ENCODE measurements around the gene TFB1M. TPM values are rescaled to one million over a fixed set of nuclear protein-coding genes. Genes with fewer than 3 reads are reported as not detected.
A peak's percentile ranks its signal among the peaks of the same experiment; 100 is the strongest.
"Not testable (repeated sequence)": the region's sequence is repeated elsewhere in the genome, so short reads cannot be mapped to it uniquely, and the experiment has no call there.

TFB1M gene
- polyA plus RNA-seq, 1 donor from 2014 or later: 13.3 TPM

DNA sequence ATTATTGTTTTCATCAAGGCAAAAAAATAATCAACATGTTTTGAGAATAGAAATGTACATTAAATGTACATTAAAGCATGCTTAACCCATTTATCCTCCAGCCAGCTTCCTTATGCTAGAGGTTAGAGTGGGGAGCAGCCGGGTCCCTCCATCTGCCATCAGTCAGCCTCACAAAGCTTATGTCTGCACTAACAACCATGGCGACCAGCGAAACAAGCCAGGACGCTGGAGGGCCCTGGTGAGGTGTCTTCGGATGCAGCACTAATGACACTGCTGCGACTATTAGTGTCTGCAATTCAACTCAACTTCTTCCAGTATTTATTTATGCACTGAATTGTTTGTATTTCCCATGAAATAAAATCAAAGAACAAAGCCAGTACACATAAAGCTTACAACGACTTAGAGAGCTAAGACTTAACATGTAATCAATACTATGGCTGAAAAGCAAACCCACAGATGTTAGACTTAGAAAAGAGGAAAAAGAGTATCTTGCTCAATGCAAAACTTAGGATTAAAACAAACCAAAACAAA is 43.7 kb downstream of the TFB1M start:
- H3K27ac Mint-ChIP-seq: no peak overlapping the region
- no peak overlapping the region for H3K4me3 Mint-ChIP-seq
- H3K4me1 Mint-ChIP-seq: peaks cover 0 to 5% (median 0%) of the 10 kb centered on the region in 3 donors
- no peaks in the 10 kb centered on the region for H3K9me3 Mint-ChIP-seq
- no peaks in the 10 kb centered on the region for H3K27me3 Mint-ChIP-seq
- H3K36me3 Mint-ChIP-seq: peaks cover 9% of the 10 kb centered on the region

- Mint-ChIP-seq H3K4me1 (peaks cover 0 to 5% (median 0%) of the 10 kb centered on the region in 3 donors), H3K9me3 (no peaks in the 10 kb centered on the region), H3K27me3 (no peaks in the 10 kb centered on the region), H3K27ac (no peak overlapping the region), H3K36me3 (peaks cover 5% of the 10 kb centered on the region), H3K4me3 (no peak overlapping the region)
Measured at GRCh38 chr6:155269765-155270164, 44.5 kb downstream of the TFB1M start.

DNA sequence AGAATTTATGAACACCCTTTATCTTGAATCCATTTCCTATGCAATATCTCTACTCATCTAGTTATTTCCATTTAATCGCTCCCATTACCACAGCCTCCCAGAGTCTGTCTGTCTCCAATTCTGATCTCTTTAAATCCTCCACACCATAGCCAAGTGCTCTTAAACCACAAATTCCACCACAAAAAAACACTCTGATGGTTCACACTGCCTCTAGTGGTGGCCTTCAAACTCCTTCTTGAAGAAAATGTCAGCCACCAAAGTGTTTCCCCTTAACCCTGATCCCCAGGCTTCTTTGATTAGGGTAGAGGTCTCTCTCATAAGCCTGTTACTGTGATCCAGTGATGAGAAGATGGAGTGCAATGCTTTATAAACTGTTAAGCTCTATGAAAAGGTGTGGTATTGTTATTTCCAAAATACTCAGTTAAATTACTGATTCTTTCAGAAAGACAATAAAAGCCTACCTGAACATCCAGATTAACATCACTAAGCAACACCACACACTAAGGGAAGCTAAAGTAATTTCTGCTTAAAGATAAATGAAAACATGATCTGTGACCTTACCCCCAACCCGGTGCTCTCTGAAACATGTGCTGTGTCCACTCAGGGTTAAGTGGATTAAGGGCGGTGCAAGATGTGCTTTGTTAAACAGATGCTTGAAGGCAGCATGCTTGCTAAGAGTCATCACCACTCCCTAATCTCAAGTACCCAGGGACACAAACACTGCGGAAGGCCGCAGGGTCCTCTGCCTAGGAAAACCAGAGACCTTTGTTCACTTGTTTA is 46.0 kb downstream of the TFB1M start:
- not testable (repeated sequence) for H3K4me3 Mint-ChIP-seq, H3K4me1 Mint-ChIP-seq, H3K36me3 Mint-ChIP-seq, H3K27ac Mint-ChIP-seq, H3K9me3 Mint-ChIP-seq, H3K27me3 Mint-ChIP-seq

- H3K27me3 Mint-ChIP-seq: no peaks in the 10 kb centered on the region
- H3K4me3 Mint-ChIP-seq: no peak overlapping the region
- no peaks in the 10 kb centered on the region for H3K9me3 Mint-ChIP-seq
- no peak overlapping the region for H3K27ac Mint-ChIP-seq
- peaks cover 9% of the 10 kb centered on the region for H3K36me3 Mint-ChIP-seq
- peaks cover 4 to 12% (median 9%) of the 10 kb centered on the region in 3 donors for H3K4me1 Mint-ChIP-seq
Measured at GRCh38 chr6:155267411-155267810, 46.9 kb downstream of the TFB1M start.

DNA sequence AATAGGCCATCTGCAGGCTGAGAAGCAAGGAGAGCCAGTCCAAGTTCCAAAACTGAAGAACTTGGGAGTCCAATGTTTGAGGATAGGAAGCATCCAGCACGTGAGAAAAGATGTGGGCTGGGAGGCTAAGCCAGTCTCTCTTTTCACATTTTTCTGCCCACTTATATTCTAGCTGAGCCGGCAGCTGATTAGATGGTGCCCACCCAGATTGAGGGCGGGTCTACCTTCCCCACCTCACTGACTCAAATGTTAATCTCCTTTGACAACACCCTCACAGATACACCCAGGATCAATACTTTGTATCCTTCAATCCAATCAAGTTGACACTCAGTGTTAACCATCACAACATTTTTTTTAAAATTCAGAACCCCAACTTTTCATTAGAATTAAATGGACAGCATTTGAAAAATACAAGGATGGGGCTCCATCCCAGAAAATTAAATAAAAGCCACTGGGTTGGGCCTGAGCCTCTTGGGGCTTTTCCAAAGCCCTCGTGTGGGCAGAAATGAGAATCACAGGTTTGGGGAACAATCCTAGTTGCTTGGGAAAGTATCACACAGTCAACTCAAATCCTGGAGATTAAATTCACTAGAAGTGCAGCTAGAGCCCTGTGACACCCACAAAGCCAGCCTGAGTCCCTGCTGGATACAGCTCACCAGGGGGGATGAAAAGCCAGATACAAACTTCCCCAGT is 48.3 kb downstream of the TFB1M start:
- H3K27me3 Mint-ChIP-seq: no peaks in the 10 kb centered on the region
- peaks cover 11 to 19% (median 16%) of the 10 kb centered on the region in 3 donors for H3K4me1 Mint-ChIP-seq
- no peak overlapping the region for H3K4me3 Mint-ChIP-seq
- peaks cover 9% of the 10 kb centered on the region for H3K36me3 Mint-ChIP-seq
- no peaks in the 10 kb centered on the region for H3K9me3 Mint-ChIP-seq
- H3K27ac Mint-ChIP-seq: no peak overlapping the region

DNA sequence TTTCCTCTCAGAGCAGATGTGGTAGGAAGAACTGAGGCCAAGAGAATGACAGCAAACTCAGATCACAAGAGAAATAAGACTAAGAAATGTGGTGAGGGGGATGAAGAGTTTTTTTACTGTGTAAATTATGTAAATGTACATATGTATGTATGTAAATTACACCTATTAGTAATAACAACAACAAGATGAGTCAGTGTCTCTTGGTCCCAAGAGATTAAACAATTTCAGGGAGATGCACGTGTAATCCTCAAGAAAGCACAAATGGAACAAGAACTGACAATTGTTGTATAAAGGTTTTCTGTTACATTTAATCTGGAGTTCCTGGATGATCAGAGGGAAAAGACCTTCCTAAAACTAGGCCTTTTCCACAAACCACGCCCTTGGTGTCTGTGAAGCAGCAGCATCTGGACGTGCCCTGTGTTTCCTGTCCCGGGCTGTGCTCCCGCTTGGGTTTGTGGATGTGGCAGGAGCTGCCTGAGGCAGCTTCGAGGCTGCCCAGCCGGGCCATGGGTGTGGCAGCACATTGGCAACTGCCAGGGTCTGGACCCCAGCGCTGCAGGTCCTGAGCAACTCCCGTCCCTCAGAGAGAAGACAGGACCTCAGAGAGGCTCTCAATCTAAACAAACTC is 49.5 kb downstream of the TFB1M start:
- H3K4me1 Mint-ChIP-seq: peaks cover 13 to 21% (median 18%) of the 10 kb centered on the region in 3 donors
- no peaks in the 10 kb centered on the region for H3K9me3 Mint-ChIP-seq
- peaks cover 7% of the 10 kb centered on the region for H3K36me3 Mint-ChIP-seq

DNA sequence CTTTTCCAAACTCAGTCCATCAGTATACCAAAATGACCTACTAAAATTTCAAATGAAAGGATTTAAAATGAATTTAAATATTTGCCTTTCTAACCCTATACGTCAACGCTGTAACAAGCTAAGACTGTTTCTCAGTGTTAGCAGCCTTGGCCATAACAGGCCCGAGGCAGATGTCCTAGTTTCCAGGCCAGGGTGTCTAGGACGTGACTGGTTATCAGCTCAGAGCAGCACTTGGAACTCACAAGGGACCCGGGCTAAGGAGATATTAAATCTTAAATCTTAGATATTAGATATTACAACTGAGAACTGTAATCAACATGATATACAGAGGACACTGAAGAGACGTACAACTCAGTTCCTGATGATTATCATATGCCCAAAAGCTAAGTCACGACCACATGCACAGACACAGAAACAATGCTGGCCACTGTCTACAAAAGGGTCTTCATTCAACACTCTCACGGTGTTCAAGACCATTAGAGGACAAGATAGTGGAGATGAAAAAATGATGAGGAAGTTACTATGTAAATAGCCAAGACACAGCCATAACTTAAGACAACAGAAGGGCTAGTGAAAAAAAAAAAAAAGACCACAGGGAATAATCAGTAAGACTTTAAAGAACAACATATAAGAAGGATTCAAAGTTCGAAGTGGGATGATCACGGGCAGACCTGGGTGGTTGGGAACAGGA is 50.8 kb downstream of the TFB1M start, which contains the start of gene CLDN20:
TSS of gene CLDN20 (plus strand) at position 641 of the 691 bp plus-strand sequence. CDS start 11,707 bp downstream, outside the sequence.
- Mint-ChIP-seq H3K4me3 (no peak within 1 kb of the TSS), H3K4me1 (peaks cover 13 to 21% (median 18%) of the 10 kb centered on the region in 3 donors), H3K27me3 (no peaks in the 10 kb centered on the region), H3K36me3 (peaks cover 8% of the 10 kb centered on the region), H3K27ac (peak within 1 kb of the TSS in 2 of 3 donors; percentile 1 to 71), H3K9me3 (no peaks in the 10 kb centered on the region)

More for the DNA sequence above, 49.5 kb downstream of the TFB1M start:
- Mint-ChIP-seq H3K27ac (peak overlapping the region in 1 of 3 donors; percentile 80), H3K27me3 (no peaks in the 10 kb centered on the region), H3K4me3 (no peak overlapping the region)

- no peak overlapping the region for H3K4me3 Mint-ChIP-seq
Measured at GRCh38 chr6:155262655-155263054, 51.6 kb downstream of the TFB1M start.

GRCh38 chr6:155261111-155261900 is 53.0 kb downstream of the TFB1M start:
- peak overlapping the region in 2 of 3 donors; percentile 6 to 14 for H3K27ac Mint-ChIP-seq
- peaks cover 8% of the 10 kb centered on the region for H3K36me3 Mint-ChIP-seq
- H3K9me3 Mint-ChIP-seq: no peaks in the 10 kb centered on the region
- H3K4me3 Mint-ChIP-seq: no peak overlapping the region
- no peaks in the 10 kb centered on the region for H3K27me3 Mint-ChIP-seq
- peaks cover 13 to 18% (median 18%) of the 10 kb centered on the region in 3 donors for H3K4me1 Mint-ChIP-seq

More at GRCh38 chr6:155262655-155263054, 51.6 kb downstream of the TFB1M start:
- Mint-ChIP-seq H3K4me1 (peaks cover 13 to 18% (median 18%) of the 10 kb centered on the region in 3 donors), H3K36me3 (peaks cover 10% of the 10 kb centered on the region), H3K9me3 (no peaks in the 10 kb centered on the region), H3K27ac (peak overlapping the region in 2 of 3 donors; percentile 3 to 71), H3K27me3 (no peaks in the 10 kb centered on the region)

DNA sequence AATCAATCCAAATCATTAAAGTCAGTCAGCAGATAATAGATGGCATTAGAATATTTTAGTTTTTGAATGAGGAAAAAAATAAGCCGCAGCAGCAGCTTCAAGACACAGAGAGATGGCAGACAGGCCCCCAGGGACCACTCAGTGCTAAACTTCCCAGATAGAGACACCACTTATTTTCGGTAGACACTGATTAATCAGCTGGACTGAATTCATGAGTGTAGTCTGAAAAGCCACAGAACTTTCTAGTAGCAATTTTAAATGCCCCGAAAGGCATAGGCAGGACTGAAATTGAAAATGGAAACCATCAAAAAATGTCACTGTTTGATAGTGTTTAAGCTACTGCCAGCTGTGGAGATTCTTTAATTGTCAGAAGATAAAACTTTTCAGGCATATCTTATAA is 53.6 kb downstream of the TFB1M start:
- peaks cover 8% of the 10 kb centered on the region for H3K36me3 Mint-ChIP-seq
- H3K27me3 Mint-ChIP-seq: no peaks in the 10 kb centered on the region
- H3K9me3 Mint-ChIP-seq: no peaks in the 10 kb centered on the region
- H3K27ac Mint-ChIP-seq: peak overlapping the region in 1 of 3 donors; percentile 6
- H3K4me1 Mint-ChIP-seq: peaks cover 13 to 18% (median 18%) of the 10 kb centered on the region in 3 donors
- H3K4me3 Mint-ChIP-seq: no peak overlapping the region

DNA sequence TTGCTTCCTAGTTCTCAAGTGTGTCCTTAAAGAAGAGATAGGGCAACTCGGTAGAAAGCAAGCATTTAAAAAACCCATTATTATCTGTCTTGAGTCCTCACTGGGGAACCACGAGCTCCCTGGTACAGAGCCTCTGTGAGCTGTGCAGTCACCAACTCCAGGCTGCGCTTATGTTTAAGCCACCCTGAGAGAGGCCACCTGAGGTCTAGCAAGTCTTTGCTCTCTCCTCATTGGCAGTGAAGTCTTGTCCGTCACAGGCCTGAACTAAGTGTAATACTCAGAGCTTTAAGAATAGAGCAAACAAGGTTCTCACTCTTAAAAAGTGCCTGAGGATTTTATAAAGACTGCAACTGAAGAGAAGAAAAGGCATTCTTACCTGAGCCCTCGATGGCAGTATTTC is 54.4 kb downstream of the TFB1M start:
- Mint-ChIP-seq H3K4me1 (peaks cover 13 to 18% (median 18%) of the 10 kb centered on the region in 3 donors), H3K4me3 (no peak overlapping the region), H3K36me3 (peaks cover 8% of the 10 kb centered on the region), H3K27ac (no peak overlapping the region), H3K27me3 (no peaks in the 10 kb centered on the region), H3K9me3 (no peaks in the 10 kb centered on the region)

DNA sequence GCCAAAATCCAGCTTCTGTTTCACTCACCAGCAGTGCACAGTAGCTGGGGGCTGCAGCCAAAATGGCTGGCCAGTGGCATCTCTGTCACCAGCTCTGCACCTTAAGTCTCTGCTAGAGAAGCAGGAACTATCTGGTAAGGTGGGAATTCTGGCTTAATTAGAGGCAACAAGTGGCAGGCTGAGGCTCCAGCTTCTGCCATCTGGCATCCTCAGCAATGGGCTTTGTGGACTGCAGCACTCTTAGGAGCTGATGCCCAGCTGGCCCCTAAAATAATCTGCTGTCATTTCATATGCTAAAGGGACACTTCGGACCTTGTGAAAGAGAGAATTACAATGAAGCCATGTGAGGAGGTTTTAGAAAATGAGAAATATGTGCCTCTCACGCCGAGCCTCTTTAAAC is 55.1 kb downstream of the TFB1M start:
- no peaks in the 10 kb centered on the region for H3K27me3 Mint-ChIP-seq
- peaks cover 4% of the 10 kb centered on the region for H3K36me3 Mint-ChIP-seq
- H3K9me3 Mint-ChIP-seq: no peaks in the 10 kb centered on the region
- H3K4me3 Mint-ChIP-seq: no peak overlapping the region
- peaks cover 13 to 15% (median 14%) of the 10 kb centered on the region in 3 donors for H3K4me1 Mint-ChIP-seq
- H3K27ac Mint-ChIP-seq: no peak overlapping the region

- H3K27ac Mint-ChIP-seq: no peak overlapping the region
- no peak overlapping the region for H3K4me3 Mint-ChIP-seq
- H3K27me3 Mint-ChIP-seq: no peaks in the 10 kb centered on the region
- peaks cover 4% of the 10 kb centered on the region for H3K36me3 Mint-ChIP-seq
- H3K9me3 Mint-ChIP-seq: no peaks in the 10 kb centered on the region
- H3K4me1 Mint-ChIP-seq: peaks cover 13% of the 10 kb centered on the region in 3 donors
Measured at GRCh38 chr6:155257796-155258195, 56.5 kb downstream of the TFB1M start.
